DMS 273 (cell line): Measurements from ENCODE around the gene MARK2.

ENCODE experiments used
- DNase-seq: peaks from one replicate; lab custom pipeline; 2025; ENCODE audit not compliant: unreplicated experiment; lab: John Stamatoyannopoulos, UW

Gene MARK2

GRCh38 chr11:63907808-63908530, 69.1 kb downstream of the MARK2 start:
- DNase-seq: peak; percentile 59

GRCh38 chr11:63908631-63909401, 69.9 kb downstream of the MARK2 start:
- peak; percentile 86 for DNase-seq

GRCh38 chr11:63909591-63910506, 70.9 kb downstream of the MARK2 start:
- peak; percentile 88 for DNase-seq

- DNase-seq: peak; percentile 59
Measured at GRCh38 chr11:63910675-63911074, 71.8 kb downstream of the MARK2 start.

GRCh38 chr11:63911440-63911839, 72.5 kb downstream of the MARK2 start:
- DNase-seq: peak; percentile 43

GRCh38 chr11:63911876-63912275, 73.0 kb downstream of the MARK2 start:
- no peak for DNase-seq

GRCh38 chr11:63912678-63913077, 73.8 kb downstream of the MARK2 start:
- DNase-seq: no peak

- DNase-seq: no peak
Measured at GRCh38 chr11:63913866-63914830, 75.2 kb downstream of the MARK2 start.

- peak; percentile 70 for DNase-seq
Measured at GRCh38 chr11:63914896-63915691, 76.2 kb downstream of the MARK2 start.

- DNase-seq: peak; percentile 84
Measured at GRCh38 chr11:63915961-63916836, 77.3 kb downstream of the MARK2 start.

GRCh38 chr11:63916837-63917691, 78.2 kb downstream of the MARK2 start, which contains the start of gene RCOR2:
Gene RCOR2 (minus strand): TSS chr11:63917164. CDS start chr11:63916456, 708 bp downstream.
- DNase-seq: peak; percentile 94

GRCh38 chr11:63917692-63918506, 79.0 kb downstream of the MARK2 start:
- peak; percentile 96 for DNase-seq

GRCh38 chr11:63918507-63919191, 79.7 kb downstream of the MARK2 start:
- peak; percentile 88 for DNase-seq

- peak; percentile 95 for DNase-seq
Measured at GRCh38 chr11:63919267-63920125, 80.6 kb downstream of the MARK2 start.
